K562 (cell line): ENCODE measurements around the gene ANKS1A. TPM values are rescaled to one million over a fixed set of nuclear protein-coding genes. Genes with fewer than 3 reads are reported as not detected.

Experiments used
- BMI1 ChIP-seq: fragments of 150-350 bp; IDR thresholded peaks from 2 replicates; pipeline ENCODE4 v1.6.1; 2014; ENCODE audit warnings: low read length
- CCNT2 ChIP-seq: IDR thresholded peaks from 2 replicates; pipeline ENCODE4 v1.6.1; 2011; ENCODE audit warnings: borderline replicate concordance, low read depth, mild to moderate bottlenecking, moderate library complexity, mixed read lengths, low read length; ENCODE audit not compliant: insufficient read length; ENCODE audit errors: extremely low read depth
- FUS ChIP-seq: fragments of 200-400 bp; formaldehyde crosslinking; optimal IDR thresholded peaks from 2 replicates; pipeline ENCODE3; 2017; ENCODE audit warnings: low read depth, low read length
- GABPB1 ChIP-seq: sonication (generic); formaldehyde crosslinking; IDR thresholded peaks from 2 replicates; pipeline ENCODE4 v1.8.0; 2022; ENCODE audit warnings: mild to moderate bottlenecking, missing genetic modification reagents
- KAT7 ChIP-seq: sonication (generic); formaldehyde crosslinking; IDR thresholded peaks from 2 replicates; pipeline ENCODE4 v1.8.0; 2022; ENCODE audit warnings: missing genetic modification reagents, mild to moderate bottlenecking, borderline replicate concordance
- MXI1 ChIP-seq: IDR thresholded peaks from 2 replicates; pipeline ENCODE4 v1.6.1; 2011; ENCODE audit warnings: low read depth, mild to moderate bottlenecking, improper control_type of control experiment, low read length
- RBM22 ChIP-seq: fragments of 200-400 bp; formaldehyde crosslinking; IDR thresholded peaks from 2 replicates; pipeline ENCODE4 v1.6.1; 2018; ENCODE audit warnings: low read length, low read depth; ENCODE audit not compliant: poor library complexity, severe bottlenecking
- TAF7 ChIP-seq: fragments of 450-650 bp; IDR thresholded peaks from 2 replicates; pipeline ENCODE4 v1.6.1; 2016; ENCODE audit warnings: missing genetic modification characterization, missing compliant biosample characterization
- TEAD2 ChIP-seq: fragments of 450-650 bp; IDR thresholded peaks from 2 replicates; pipeline ENCODE4 v1.6.1; 2016; ENCODE audit warnings: missing genetic modification characterization, control low read depth, missing compliant biosample characterization
- ZBTB11 ChIP-seq, 3 experiments: fragments of 200-800 bp in 1 of 3; fragments of 250-450 bp in 1 of 3; fragments of 450-650 bp in 1 of 3; sonication (Bioruptor Pico) in 1 of 3; sonication (Bioruptor generic) in 1 of 3; formaldehyde crosslinking in 1 of 3; IDR thresholded peaks; 2 replicates each; pipeline versions ENCODE4 v1.6.1 to v1.8.0; 2016 to 2022; ENCODE audit warnings: mild to moderate bottlenecking in 2 of 3, missing genetic modification characterization in 2 of 3, missing compliant biosample characterization in 1 of 3, moderate library complexity in 1 of 3
- ZC3H11A ChIP-seq: IDR thresholded peaks from 2 replicates; pipeline ENCODE4 v1.6.1; 2012; ENCODE audit warnings: low read depth, low read length, improper control_type of control experiment
- ZEB2 ChIP-seq: fragments of 450-650 bp; IDR thresholded peaks from 2 replicates; pipeline ENCODE4 v1.6.1; 2016
- ZFP1 ChIP-seq: fragments of 450-650 bp; formaldehyde crosslinking; IDR thresholded peaks from 2 replicates; pipeline ENCODE4 v1.4.0; 2020; ENCODE audit warnings: mild to moderate bottlenecking, mixed read lengths
- ZNF184 ChIP-seq: sonication (generic); formaldehyde crosslinking; IDR thresholded peaks from 2 replicates; pipeline ENCODE4 v1.5.0; 2020; ENCODE audit warnings: missing genetic modification reagents
- ZNF431 ChIP-seq: sonication (generic); formaldehyde crosslinking; IDR thresholded peaks from 2 replicates; pipeline ENCODE4 v1.8.0; 2022; ENCODE audit warnings: mild to moderate bottlenecking, missing genetic modification reagents
- ZNF764 ChIP-seq: fragments of 250-450 bp; sonication (Bioruptor Pico); IDR thresholded peaks from 2 replicates; pipeline ENCODE4 v1.4.0; 2020; ENCODE audit warnings: low read depth, mild to moderate bottlenecking, moderate library complexity
- polyA plus RNA-seq, 8 experiments: library from polyadenylated mRNA; depleted of rRNA in 4 of 8; stranded (reverse) in 5 of 8; unstranded in 3 of 8; fragments of >200 nt; fragmentation: Nextera tagmentation in 2 of 8; fragmentation: Illumina TruSeq in 1 of 8; extraction: Ambion mirVana in 2 of 8; extraction: Trizol in 1 of 8; gene quantifications; 2 replicates each; pipeline versions ENCODE4 v1.2.1 to v1.2.3, GENCODE V29; 2011 to 2014; ENCODE audit warnings: inconsistent platforms in 1 of 8, missing spikeins in 1 of 8
- total RNA-seq, 7 experiments: library from RNA; depleted of rRNA in 6 of 7; stranded (reverse); fragments of >200 nt in 6 of 7; fragmentation: Illumina TruSeq in 2 of 7; extraction: Trizol in 2 of 7; gene quantifications; 2 replicates each; pipeline versions ENCODE4 v1.2.1 to v1.2.3, GENCODE V29; 2011 to 2021; ENCODE audit warnings: low replicate concordance in 1 of 7
- TF ChIP-seq, protein P1 (sequence below): fragments of 200-800 bp; sonication (Bioruptor generic); IDR thresholded peaks from 2 replicates; pipeline ENCODE4 v1.6.1; 2017; ENCODE audit warnings: missing genetic modification characterization, missing compliant biosample characterization
- TF ChIP-seq, protein P2 (sequence below): sonication (generic); formaldehyde crosslinking; IDR thresholded peaks from 2 replicates; pipeline ENCODE4 v1.8.1; 2023; ENCODE audit warnings: mild to moderate bottlenecking, missing genetic modification reagents

Gene ANKS1A
- total and polyA plus RNA-seq, 9 of the 15 experiments (the other 6 are each of a cell fraction or from before 2014, with no cell fraction given) = 1.1 to 13.8 (median 5.3) TPM

- peak; percentile 17 for TF ChIP-seq FUS
- peak; percentile 97 for TF ChIP-seq ZEB2
- TF ChIP-seq ZFP1 (CRISPR knock-in tag) = no peak
- TF ChIP-seq CCNT2 = peak; percentile 64
- peak; percentile 93 for TF ChIP-seq GABPB1 (CRISPR knock-in tag)
- no peak for TF ChIP-seq ZNF184
- peak; percentile 94 for TF ChIP-seq KAT7
- no peak for TF ChIP-seq TEAD2 (tag)
- TF ChIP-seq, protein P1, sequence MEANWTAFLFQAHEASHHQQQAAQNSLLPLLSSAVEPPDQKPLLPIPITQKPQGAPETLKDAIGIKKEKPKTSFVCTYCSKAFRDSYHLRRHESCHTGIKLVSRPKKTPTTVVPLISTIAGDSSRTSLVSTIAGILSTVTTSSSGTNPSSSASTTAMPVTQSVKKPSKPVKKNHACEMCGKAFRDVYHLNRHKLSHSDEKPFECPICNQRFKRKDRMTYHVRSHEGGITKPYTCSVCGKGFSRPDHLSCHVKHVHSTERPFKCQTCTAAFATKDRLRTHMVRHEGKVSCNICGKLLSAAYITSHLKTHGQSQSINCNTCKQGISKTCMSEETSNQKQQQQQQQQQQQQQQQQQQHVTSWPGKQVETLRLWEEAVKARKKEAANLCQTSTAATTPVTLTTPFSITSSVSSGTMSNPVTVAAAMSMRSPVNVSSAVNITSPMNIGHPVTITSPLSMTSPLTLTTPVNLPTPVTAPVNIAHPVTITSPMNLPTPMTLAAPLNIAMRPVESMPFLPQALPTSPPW (CRISPR knock-in tag) = peak; percentile 97
- TF ChIP-seq ZC3H11A = no peak
- peak; percentile 63; the same call in 1 of the 2 replicates for TF ChIP-seq MXI1
- TF ChIP-seq TAF7 (tag) = no peak
- TF ChIP-seq BMI1 = no peak
- TF ChIP-seq ZBTB11 (CRISPR knock-in tag; IDR thresholded peaks at IDR 0.05) = peak in 1 of 3 experiments; percentile 32; a peak in 2 of 6 replicates
- TF ChIP-seq, protein P2, sequence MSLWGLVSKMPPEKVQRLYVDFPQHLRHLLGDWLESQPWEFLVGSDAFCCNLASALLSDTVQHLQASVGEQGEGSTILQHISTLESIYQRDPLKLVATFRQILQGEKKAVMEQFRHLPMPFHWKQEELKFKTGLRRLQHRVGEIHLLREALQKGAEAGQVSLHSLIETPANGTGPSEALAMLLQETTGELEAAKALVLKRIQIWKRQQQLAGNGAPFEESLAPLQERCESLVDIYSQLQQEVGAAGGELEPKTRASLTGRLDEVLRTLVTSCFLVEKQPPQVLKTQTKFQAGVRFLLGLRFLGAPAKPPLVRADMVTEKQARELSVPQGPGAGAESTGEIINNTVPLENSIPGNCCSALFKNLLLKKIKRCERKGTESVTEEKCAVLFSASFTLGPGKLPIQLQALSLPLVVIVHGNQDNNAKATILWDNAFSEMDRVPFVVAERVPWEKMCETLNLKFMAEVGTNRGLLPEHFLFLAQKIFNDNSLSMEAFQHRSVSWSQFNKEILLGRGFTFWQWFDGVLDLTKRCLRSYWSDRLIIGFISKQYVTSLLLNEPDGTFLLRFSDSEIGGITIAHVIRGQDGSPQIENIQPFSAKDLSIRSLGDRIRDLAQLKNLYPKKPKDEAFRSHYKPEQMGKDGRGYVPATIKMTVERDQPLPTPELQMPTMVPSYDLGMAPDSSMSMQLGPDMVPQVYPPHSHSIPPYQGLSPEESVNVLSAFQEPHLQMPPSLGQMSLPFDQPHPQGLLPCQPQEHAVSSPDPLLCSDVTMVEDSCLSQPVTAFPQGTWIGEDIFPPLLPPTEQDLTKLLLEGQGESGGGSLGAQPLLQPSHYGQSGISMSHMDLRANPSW (CRISPR knock-in tag) = peak; percentile 33; the same call in 1 of the 2 replicates
- no peak for TF ChIP-seq RBM22
- TF ChIP-seq ZNF431 (CRISPR knock-in tag) = peak; percentile 60; the same call in 1 of the 2 replicates
- no peak for TF ChIP-seq ZNF764 (CRISPR knock-in tag)
These were observed at the start of gene ANKS1A (continued) for GRCh38 chr6:34888874-34889555.
